HG02610 (cell line): ENCODE data around the gene POLN.

Experiments used
- ATAC-seq: cut with Tn5 transposase; IDR thresholded peaks from one replicate; pipeline ENCODE4 v1.9.1; 2021; ENCODE audit warnings: mild to moderate bottlenecking, moderate library complexity; ENCODE audit not compliant: unreplicated experiment

The POLN gene

GRCh38 chr4:2252530-2253091 is 10.7 kb upstream of the POLN start:
- no peak for ATAC-seq

GRCh38 chr4:2251795-2252529 is 10.0 kb upstream of the POLN start:
- no peak for ATAC-seq

- ATAC-seq, result no peak
These were observed 9.3 kb upstream of the POLN start for GRCh38 chr4:2251073-2251794.

GRCh38 chr4:2250357-2251072 is 8.6 kb upstream of the POLN start:
- ATAC-seq, result no peak

- no peak for ATAC-seq
These were observed 7.8 kb upstream of the POLN start for GRCh38 chr4:2249526-2250356.

- no peak for ATAC-seq
These were observed 6.9 kb upstream of the POLN start for GRCh38 chr4:2248821-2249261.

GRCh38 chr4:2248044-2248780 is 6.3 kb upstream of the POLN start:
- no peak for ATAC-seq

GRCh38 chr4:2247128-2248043 is 5.5 kb upstream of the POLN start:
- ATAC-seq, result no peak

GRCh38 chr4:2246384-2247127 is 4.6 kb upstream of the POLN start:
- ATAC-seq, result no peak

- ATAC-seq, result no peak
These were observed 3.9 kb upstream of the POLN start for GRCh38 chr4:2245787-2246275.

- no peak for ATAC-seq
These were observed 3.3 kb upstream of the POLN start for GRCh38 chr4:2245057-2245786.

GRCh38 chr4:2243681-2244380 is 1.9 kb upstream of the POLN start:
- no peak for ATAC-seq

GRCh38 chr4:2241003-2241402 is 918 bp downstream of the POLN start:
- no peak for ATAC-seq

GRCh38 chr4:2236944-2237666 is 4.8 kb downstream of the POLN start:
- ATAC-seq, result no peak

GRCh38 chr4:2231082-2231481 is 10.8 kb downstream of the POLN start:
- ATAC-seq, result no peak

- ATAC-seq, result no peak
These were observed 15.7 kb downstream of the POLN start for GRCh38 chr4:2226261-2226660.
